SK-N-SH (cell line): ENCODE data around the gene PCLAF. TPM values are rescaled to one million over a fixed set of nuclear protein-coding genes. Genes with fewer than 3 reads are reported as not detected.

Experiments used
- CTCF ChIA-PET: fragments of 300-600, 350-600 bp; formaldehyde crosslinking; extraction: SDS; loops from one replicate; lab custom pipeline; 2021; lab: Yijun Ruan, JAX
- POLR2A ChIA-PET: fragments of 350-600 bp; sonication (Branson Sonifier 250); formaldehyde crosslinking; extraction: SDS; loops from one replicate; lab custom pipeline; 2020; ENCODE audit warnings: antibody characterized with exemption, inconsistent platforms; lab: Yijun Ruan, JAX
- DNase-seq: peaks from one replicate; pipeline ENCODE4 v3.0.0; 2012
- H2AFZ ChIP-seq: fragments of 200-600 bp; sonication (generic); 2 replicates; pipeline ENCODE4 v1.8.1; 2016; ENCODE audit warnings: antibody characterized with exemption, mild to moderate bottlenecking, low read depth
- H3F3A ChIP-seq: fragments of 200-600 bp; sonication (generic); replicated peaks from 2 replicates; pipeline ENCODE3; 2016; ENCODE audit warnings: antibody characterized with exemption, mild to moderate bottlenecking; ENCODE audit not compliant: insufficient read depth
- H3K27ac ChIP-seq, 2 experiments: fragments of 200-500 bp in 1 of 2; fragments of 200-600 bp in 1 of 2; sonication (Bioruptor generic) in 1 of 2; sonication (generic), shearing (Covaris generic) in 1 of 2; 2 replicates each; pipeline versions ENCODE4 v1.5.1 to v1.6.1; 2014 to 2016; ENCODE audit warnings: low read depth in 2 of 2, inconsistent platforms in 1 of 2, low read length in 1 of 2, mild to moderate bottlenecking in 1 of 2, mixed read lengths in 1 of 2
- H3K27me3 ChIP-seq: fragments of 200-600 bp; sonication (generic), shearing (Covaris generic); 2 replicates; pipeline ENCODE4 v1.6.1; 2016; ENCODE audit warnings: mixed run types; ENCODE audit not compliant: insufficient read depth
- H3K36me3 ChIP-seq, 2 experiments: fragments of 200-500 bp in 1 of 2; fragments of 200-600 bp in 1 of 2; sonication (Bioruptor generic) in 1 of 2; sonication (generic) in 1 of 2; replicated peaks in 1 of 2; 2 replicates each; pipeline versions ENCODE3 to v1.5.1; 2014 to 2016; ENCODE audit warnings: low read length in 1 of 2, mild to moderate bottlenecking in 1 of 2; ENCODE audit not compliant: insufficient read depth in 2 of 2, control insufficient read depth in 1 of 2
- H3K4me1 ChIP-seq, 2 experiments: fragments of 200-500 bp in 1 of 2; fragments of 200-600 bp in 1 of 2; sonication (Bioruptor generic) in 1 of 2; sonication (generic), shearing (Covaris generic) in 1 of 2; 2 replicates each; pipeline versions ENCODE4 v1.5.1 to v1.6.1; 2014 to 2016; ENCODE audit warnings: low read depth in 1 of 2, low read length in 1 of 2, mixed run types in 1 of 2; ENCODE audit not compliant: insufficient read depth in 2 of 2, control insufficient read depth in 1 of 2
- H3K4me2 ChIP-seq: fragments of 200-600 bp; sonication (generic), shearing (Covaris generic); 2 replicates; pipeline ENCODE4 v1.6.1; 2017; ENCODE audit warnings: mixed run types
- H3K4me3 ChIP-seq, 2 experiments: fragments of 200-500 bp in 1 of 2; fragments of 200-600 bp in 1 of 2; sonication (Bioruptor generic) in 1 of 2; sonication (generic), shearing (Covaris generic) in 1 of 2; 2 replicates each; pipeline versions ENCODE4 v1.5.1 to v1.8.1; 2014 to 2016; ENCODE audit warnings: low read depth in 2 of 2, inconsistent platforms in 1 of 2, low read length in 1 of 2, mild to moderate bottlenecking in 1 of 2, mixed read lengths in 1 of 2, moderate library complexity in 1 of 2
- H3K79me2 ChIP-seq: fragments of 200-600 bp; sonication (generic); 2 replicates; pipeline ENCODE4 v1.8.1; 2017; ENCODE audit warnings: mild to moderate bottlenecking; ENCODE audit not compliant: insufficient read depth
- H3K9ac ChIP-seq: fragments of 200-600 bp; sonication (generic); 2 replicates; pipeline ENCODE4 v1.6.1; 2017; ENCODE audit warnings: mixed run types
- H3K9me2 ChIP-seq: fragments of 200-600 bp; sonication (generic); 2 replicates; pipeline ENCODE4 v1.6.1; 2017; ENCODE audit warnings: mixed run types
- H3K9me3 ChIP-seq: fragments of 200-600 bp; sonication (generic); 2 replicates; pipeline ENCODE4 v1.6.1; 2017; ENCODE audit warnings: mixed run types, mild to moderate bottlenecking, moderate library complexity
- H4K20me1 ChIP-seq: fragments of 200-600 bp; sonication (generic); 2 replicates; pipeline ENCODE4 v1.6.1; 2017; ENCODE audit warnings: mild to moderate bottlenecking, mixed run types; ENCODE audit not compliant: insufficient read depth
- CHD2 ChIP-seq: fragments of 150-350 bp; IDR thresholded peaks from 2 replicates; pipeline ENCODE4 v1.6.1; 2018; ENCODE audit warnings: low read length; ENCODE audit not compliant: partially characterized antibody
- CTCF ChIP-seq: fragments of 200-600 bp; sonication (generic); IDR thresholded peaks from 2 replicates; pipeline ENCODE4 v1.6.1; 2017; ENCODE audit warnings: antibody characterized with exemption, mild to moderate bottlenecking, moderate library complexity
- ELF1 ChIP-seq: IDR thresholded peaks from 2 replicates; pipeline ENCODE4 v1.4.0; 2012
- EP300 ChIP-seq, 2 experiments: IDR thresholded peaks; 2 replicates each; pipeline versions ENCODE4 v1.4.0 to v1.6.1; 2012; ENCODE audit warnings: borderline replicate concordance in 1 of 2, low read depth in 1 of 2, low read length in 1 of 2
- GATA2 ChIP-seq: sonication (generic); formaldehyde crosslinking; IDR thresholded peaks from 2 replicates; pipeline ENCODE4 v1.5.0; 2020; ENCODE audit warnings: mild to moderate bottlenecking, missing genetic modification reagents
- IRF3 ChIP-seq: fragments of 150-350 bp; IDR thresholded peaks from 2 replicates; pipeline ENCODE4 v1.6.1; 2016; ENCODE audit warnings: mild to moderate bottlenecking, low read depth, low read length
- MAX ChIP-seq: IDR thresholded peaks from 2 replicates; pipeline ENCODE4 v1.4.0; 2012; ENCODE audit warnings: low read depth
- NFIC ChIP-seq: IDR thresholded peaks from 2 replicates; pipeline ENCODE4 v1.4.0; 2012; ENCODE audit warnings: borderline replicate concordance
- NRF1 ChIP-seq: IDR thresholded peaks from 2 replicates; pipeline ENCODE4 v1.6.1; 2012; ENCODE audit warnings: low read depth, mild to moderate bottlenecking, low read length
- PBX3 ChIP-seq: IDR thresholded peaks from 2 replicates; pipeline ENCODE4; 2012
- RAD21 ChIP-seq: IDR thresholded peaks from 2 replicates; pipeline ENCODE4 v1.6.1; 2012; ENCODE audit warnings: mild to moderate bottlenecking, low read length
- RCOR1 ChIP-seq: fragments of 150-350 bp; IDR thresholded peaks from 2 replicates; pipeline ENCODE4 v1.6.1; 2017; ENCODE audit warnings: antibody characterized with exemption, low read length
- SIN3A ChIP-seq: IDR thresholded peaks from 2 replicates; pipeline ENCODE4 v1.6.1; 2012; ENCODE audit warnings: low read depth, mild to moderate bottlenecking, low read length, moderate library complexity, borderline replicate concordance
- TCF12 ChIP-seq: IDR thresholded peaks from 2 replicates; pipeline ENCODE4 v1.4.0; 2012
- USF1 ChIP-seq: IDR thresholded peaks from 2 replicates; pipeline ENCODE4 v1.4.0; 2012; ENCODE audit warnings: low read depth, borderline replicate concordance
- USF2 ChIP-seq: fragments of 150-350 bp; IDR thresholded peaks from 2 replicates; pipeline ENCODE4 v1.6.1; 2017; ENCODE audit warnings: antibody characterized with exemption, low read length, low read depth, borderline replicate concordance
- YY1 ChIP-seq: IDR thresholded peaks from 2 replicates; pipeline ENCODE4 v1.4.0; 2012; ENCODE audit warnings: low read depth, mild to moderate bottlenecking
- WGBS: methylation state at CpG from one replicate; pipeline ENCODE4 v1.1.6; 2017; ENCODE audit warnings: low lambda C conversion rate; 5-methylcytosine and 5-hydroxymethylcytosine counted together
- polyA plus RNA-seq, 3 experiments: library from polyadenylated mRNA; depleted of rRNA; stranded (reverse); fragments of >200 nt; gene quantifications; 2 replicates each; pipeline ENCODE4 v1.2.3, GENCODE V29; 2012

PCLAF gene
- polyA plus RNA-seq, 1 of the 3 experiments (the other 2 are of a cell fraction) = 35.0 TPM

- TF ChIP-seq USF1 (peak; percentile 80; the same call in 1 of the 2 replicates), RAD21 (peak; percentile 45; the same call in 1 of the 2 replicates), IRF3 (no peak), TCF12 (peak; percentile 73), YY1 (peak; percentile 94), GATA2 (CRISPR knock-in tag) (no peak)
Measured at GRCh38 chr15:64387562-64388168, 6.4 kb upstream of the PCLAF start, which contains the start of gene TRIP4 (continued).

GRCh38 chr15:64386291-64386690, 5.0 kb upstream of the PCLAF start:
- H3K9ac ChIP-seq = no peak overlapping the region
- H3K4me2 ChIP-seq = no peak overlapping the region
- no peak for TF ChIP-seq YY1
- no peak for TF ChIP-seq NRF1
- no peak for TF ChIP-seq MAX
- TF ChIP-seq CHD2 = no peak
- TF ChIP-seq PBX3 = no peak
- no peak for TF ChIP-seq SIN3A
- no peak for TF ChIP-seq NFIC
- TF ChIP-seq USF2 = no peak
- no peak for TF ChIP-seq CTCF
- TF ChIP-seq ELF1 = no peak
- TF ChIP-seq EP300 (IDR thresholded peaks at IDR 0.05; ENCODE audit: borderline replicate concordance in 1 of 2, low read depth in 1 of 2, low read length in 1 of 2) = no peak
- TF ChIP-seq RCOR1 = no peak
- peaks cover 0 to 3% of the 10 kb centered on the region in 2 experiments for H3K36me3 ChIP-seq
- peaks cover 0 to 3% of the 10 kb centered on the region in 2 experiments; a peak in 1 of 4 replicates for H3K4me1 ChIP-seq
- H3K27me3 ChIP-seq = no peaks in the 10 kb centered on the region
- H3K79me2 ChIP-seq = peaks cover 35% of the 10 kb centered on the region
- no peak overlapping the region for H2AFZ ChIP-seq
- DNase-seq = no peak
- WGBS = 97% methylated on average over 7 of the region's 7 CpGs
- ChIA-PET CTCF (interaction anchor here (0.8 to 1.8 kb wide), 2 partner anchors 176 to 267 kb away, joined by 3 to 7 read pairs; no protein-coding TSS in a partner anchor), POLR2A (no interaction called here)
- H3K4me3 ChIP-seq = no peak overlapping the region
- no peaks in the 10 kb centered on the region for H3K9me2 ChIP-seq
- H3K9me3 ChIP-seq = no peaks in the 10 kb centered on the region
- peaks cover 4% of the 10 kb centered on the region for H3F3A ChIP-seq
- no peak overlapping the region for H3K27ac ChIP-seq
- no peaks in the 10 kb centered on the region for H4K20me1 ChIP-seq
